NCI-H2029 treated with DMSO at 0.1 percent for 48 hours (cell line): Measurements from ENCODE around the gene FGF2.
"Not testable (repeated sequence)": the region's sequence is repeated elsewhere in the genome, so short reads cannot be mapped to it uniquely, and the experiment has no call there.

Source experiments
- DNase-seq: peaks from one replicate; lab custom pipeline; 2025; lab: John Stamatoyannopoulos, UW

Gene FGF2

GRCh38 chr4:122814426-122814825, 12.2 kb upstream of the FGF2 start:
- no peak for DNase-seq

DNA sequence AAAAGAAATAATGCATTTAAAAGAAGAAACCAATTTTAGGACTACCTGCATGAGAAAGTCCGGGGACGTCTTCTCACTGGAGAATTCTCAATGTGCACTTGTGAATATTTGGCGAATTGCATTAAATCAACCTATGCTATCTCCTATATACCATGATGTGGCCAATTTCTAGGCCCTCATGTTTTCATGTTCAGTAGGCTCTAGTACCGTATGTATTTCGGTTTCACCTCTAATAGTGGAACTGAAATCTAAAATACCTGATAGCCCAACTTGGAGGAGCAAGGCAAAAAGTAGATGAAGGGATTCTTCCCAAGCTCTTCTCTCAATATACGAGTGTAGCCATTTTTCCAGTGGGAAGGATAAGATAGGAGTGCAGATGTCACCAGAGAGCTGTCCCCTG, 11.4 kb upstream of the FGF2 start:
- no peak for DNase-seq

DNA sequence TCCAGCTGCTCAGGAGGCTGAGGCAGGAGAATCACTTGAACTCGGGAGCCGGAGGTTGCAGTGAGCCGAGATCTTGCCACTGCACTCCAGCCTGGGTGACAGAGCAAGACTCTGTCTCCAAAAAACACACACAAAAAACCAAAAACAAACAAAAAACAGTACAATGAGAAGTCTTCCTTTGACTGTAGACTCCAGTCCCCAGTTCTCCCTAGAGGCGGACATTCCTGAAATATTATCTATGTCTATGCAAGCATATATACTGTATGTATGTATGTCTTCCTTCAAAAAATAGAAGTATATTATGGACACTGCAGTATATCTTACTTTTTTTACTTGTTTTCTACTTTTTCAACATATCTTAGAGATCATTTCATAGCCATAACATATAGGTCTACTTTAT, 10.2 kb upstream of the FGF2 start:
- no peak for DNase-seq

DNA sequence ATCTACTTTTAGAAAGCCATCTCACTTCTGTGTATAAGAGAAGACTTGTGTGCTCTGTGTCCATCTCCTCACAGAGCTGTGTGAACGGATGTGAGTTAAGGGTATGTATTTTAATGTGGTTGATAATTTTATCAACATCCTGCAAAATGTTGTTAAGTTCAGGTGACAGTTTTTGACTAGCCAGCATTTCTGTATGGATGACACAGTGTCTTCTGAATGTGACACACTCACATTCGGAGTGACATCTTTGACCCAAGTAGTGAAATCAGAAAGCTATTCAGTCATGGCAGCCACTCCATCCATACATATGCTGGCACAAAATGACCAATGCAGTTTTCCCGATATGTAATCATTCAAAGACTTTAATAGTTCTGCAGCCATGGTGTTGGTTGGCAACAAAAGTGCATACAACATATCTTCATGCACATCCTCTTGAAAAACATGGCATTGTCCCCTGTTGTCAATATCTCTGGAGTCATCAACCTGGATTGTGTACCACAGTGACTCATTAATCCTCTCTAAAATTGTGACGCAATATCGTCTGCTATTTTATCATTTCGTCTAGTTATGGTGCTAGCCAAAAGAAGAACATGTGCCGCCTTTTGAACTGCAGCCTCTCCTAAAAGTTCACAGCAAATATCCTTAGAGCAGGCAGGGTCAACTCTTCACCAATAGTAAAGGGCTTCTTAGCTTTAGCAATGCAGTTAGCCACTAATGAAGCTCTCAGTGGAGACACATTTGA, 6.8 kb upstream of the FGF2 start:
- no peak for DNase-seq

- DNase-seq, result no peak
Observed at GRCh38 chr4:122821092-122821491, 5.5 kb upstream of the FGF2 start.

DNA sequence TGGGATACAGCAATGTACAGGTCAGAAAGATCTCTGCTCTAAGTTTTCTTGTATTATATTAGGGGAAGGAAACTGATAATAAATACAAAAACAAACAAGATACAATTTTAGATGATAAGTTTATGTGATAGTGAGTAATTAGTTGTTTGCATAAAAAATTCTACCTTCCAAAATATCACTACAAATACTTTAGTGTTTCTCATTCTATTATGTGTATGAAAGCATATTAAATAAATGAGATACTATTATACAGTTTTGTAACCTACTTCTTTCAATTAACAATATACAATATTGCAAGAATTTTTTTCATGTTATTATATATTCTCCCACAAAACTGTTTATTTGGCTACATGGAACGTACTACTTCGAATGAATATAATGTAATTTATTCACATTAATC, 4.2 kb upstream of the FGF2 start:
- DNase-seq, result no peak

DNA sequence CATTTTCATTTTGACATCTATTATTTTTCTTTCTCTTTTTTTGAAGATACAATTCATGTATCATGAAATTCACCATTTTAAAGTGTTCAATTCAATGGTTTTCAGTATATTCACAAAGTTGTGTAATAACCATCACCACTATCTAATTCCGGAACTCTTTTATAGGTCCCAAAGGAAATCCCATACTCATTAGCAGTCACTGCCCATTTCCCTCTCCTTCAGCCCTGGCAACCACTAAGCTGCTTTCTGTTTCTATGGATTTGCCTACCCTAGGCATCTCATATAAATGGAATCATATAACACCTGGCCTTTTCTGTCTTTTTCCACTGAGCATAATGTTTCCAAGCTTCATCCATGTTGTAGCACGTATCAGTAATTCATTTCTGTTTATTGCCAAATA, 3.2 kb upstream of the FGF2 start:
- no peak for DNase-seq

DNA sequence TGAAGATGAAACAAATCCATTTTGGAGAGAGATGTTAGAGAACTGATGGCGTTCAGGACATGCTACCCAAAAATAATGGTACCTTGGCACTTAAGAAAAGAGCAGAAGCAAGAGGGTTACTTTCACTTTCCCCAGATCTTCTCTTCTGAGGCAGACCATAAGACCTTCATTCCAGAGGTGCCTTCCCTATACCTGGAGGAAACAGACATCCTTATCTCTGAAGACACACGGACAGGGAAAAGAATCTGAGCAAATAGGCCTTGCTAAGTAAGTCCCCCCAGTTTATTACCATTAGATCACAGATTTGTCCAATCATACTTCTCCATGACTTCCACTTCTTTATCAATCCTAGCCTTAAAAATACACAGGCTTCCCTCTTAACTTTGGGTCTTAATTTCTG, 2.0 kb upstream of the FGF2 start:
- DNase-seq, result no peak

DNA sequence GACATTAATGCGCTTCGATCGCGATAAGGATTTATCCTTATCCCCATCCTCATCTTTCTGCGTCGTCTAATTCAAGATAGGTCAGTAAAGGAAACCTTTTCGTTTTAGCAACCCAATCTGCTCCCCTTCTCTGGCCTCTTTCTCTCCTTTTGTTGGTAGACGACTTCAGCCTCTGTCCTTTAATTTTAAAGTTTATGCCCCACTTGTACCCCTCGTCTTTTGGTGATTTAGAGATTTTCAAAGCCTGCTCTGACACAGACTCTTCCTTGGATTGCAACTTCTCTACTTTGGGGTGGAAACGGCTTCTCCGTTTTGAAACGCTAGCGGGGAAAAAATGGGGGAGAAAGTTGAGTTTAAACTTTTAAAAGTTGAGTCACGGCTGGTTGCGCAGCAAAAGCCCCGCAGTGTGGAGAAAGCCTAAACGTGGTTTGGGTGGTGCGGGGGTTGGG, 528 bp upstream of the FGF2 start:
- no peak for DNase-seq

- no peak for DNase-seq
Observed at GRCh38 chr4:122827258-122827878, 737 bp downstream of the FGF2 start.

DNA sequence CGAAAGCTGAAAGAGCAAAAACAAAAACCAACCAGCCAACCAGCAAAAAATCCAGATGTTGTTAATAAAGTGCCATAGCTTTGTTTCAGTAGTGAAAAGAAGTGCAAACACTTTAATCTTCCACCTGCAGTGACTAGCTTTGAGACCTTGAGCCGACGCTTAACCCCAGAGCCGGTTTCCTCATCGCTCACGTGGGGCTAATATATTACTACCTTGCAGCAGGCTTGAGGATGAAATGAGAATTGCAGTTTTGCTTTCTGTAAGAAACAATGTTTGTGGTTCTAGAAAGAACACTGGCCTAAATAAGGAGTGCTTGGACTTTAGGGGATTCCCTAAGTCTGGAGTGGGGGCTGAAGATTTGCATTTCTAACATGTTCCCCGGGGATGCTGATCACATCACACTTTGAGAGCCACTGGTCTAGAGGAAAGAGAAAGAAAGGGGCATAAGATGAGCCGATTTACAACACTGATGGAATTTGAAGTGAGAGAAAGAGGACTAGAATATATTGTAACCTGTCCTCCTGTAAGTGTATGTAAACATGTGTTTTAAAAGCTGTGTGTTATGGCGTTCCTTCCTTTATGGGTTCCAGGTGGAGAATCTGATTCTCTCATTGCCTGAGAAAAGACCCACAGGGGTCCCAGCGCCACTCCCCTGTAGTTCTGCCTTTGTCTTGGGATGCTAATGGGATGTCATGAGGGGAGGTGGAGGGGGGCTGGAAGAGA, 1.4 kb downstream of the FGF2 start:
- DNase-seq, result no peak

GRCh38 chr4:122830426-122831095, 3.9 kb downstream of the FGF2 start:
- no peak for DNase-seq

DNA sequence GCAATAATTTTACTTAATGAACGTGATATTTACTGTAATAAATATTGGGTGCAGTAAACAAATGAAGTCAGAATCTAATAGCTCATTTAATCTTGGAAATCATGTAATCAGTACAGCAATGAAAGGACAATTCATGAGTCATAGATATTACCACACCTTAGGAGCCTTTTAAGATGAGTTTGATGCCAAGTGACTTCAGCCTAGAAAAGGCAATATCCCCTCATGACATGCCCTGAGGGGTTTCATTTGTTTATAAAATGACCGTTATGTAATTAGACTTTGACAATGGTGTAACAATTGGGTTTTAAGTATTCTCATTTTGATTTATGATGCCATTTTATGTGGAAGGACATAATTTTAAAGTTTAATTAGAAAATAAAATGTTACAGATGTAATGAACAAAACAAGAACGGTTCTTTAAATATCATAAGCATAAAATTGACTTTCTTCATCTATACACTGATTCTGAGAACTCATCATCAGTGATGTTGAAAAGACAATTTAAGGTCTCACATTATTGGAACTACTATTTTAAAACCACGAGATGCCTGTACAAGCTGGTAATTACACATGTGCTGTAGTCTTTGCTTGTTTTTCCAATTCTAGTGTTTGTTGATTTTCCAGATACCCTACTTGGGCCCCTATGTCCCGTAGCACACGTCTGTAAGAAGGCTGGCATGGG, 5.0 kb downstream of the FGF2 start:
- no peak for DNase-seq

DNA sequence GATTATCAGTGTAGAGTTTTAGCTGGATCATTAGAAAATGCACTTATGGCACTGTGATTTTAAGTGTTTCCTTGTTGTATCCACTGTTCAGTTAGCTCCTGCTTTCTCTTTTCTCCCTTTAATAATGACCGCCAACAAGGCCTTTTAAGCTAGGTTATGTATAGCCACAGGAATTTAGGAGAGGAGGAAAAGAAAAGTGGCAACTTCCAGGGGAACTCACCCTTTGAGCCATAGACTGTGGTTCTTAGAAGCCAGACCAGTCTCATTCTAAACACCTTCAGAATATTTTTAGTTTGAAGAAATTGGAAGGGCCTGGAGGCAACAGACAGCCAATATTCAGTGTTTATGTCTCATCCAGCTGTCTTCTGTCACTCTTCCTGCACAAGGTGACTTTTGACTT, 6.1 kb downstream of the FGF2 start:
- DNase-seq, result no peak

- DNase-seq, result no peak
Observed at GRCh38 chr4:122833999-122834398, 7.4 kb downstream of the FGF2 start.

GRCh38 chr4:122836941-122837340, 10.3 kb downstream of the FGF2 start:
- DNase-seq, result no peak

DNA sequence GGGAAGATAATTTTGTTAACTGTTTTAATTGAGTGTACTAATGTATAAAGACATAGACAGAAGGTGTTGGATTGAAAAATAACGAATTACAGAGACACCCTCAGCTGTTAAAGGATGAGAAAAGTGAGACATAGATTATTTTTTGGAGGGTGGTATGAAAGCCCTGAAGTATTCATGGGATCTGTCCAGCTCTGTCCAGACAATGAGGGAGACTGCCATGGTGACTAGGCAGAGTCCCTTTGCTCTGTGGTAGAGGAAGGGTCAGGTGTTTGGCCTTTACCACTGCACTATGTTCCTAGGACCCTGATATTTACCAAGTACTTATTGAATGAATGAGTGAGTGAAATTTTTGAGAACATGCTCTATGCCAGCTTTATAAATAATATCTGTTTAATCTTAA, 11.4 kb downstream of the FGF2 start:
- no peak for DNase-seq

DNA sequence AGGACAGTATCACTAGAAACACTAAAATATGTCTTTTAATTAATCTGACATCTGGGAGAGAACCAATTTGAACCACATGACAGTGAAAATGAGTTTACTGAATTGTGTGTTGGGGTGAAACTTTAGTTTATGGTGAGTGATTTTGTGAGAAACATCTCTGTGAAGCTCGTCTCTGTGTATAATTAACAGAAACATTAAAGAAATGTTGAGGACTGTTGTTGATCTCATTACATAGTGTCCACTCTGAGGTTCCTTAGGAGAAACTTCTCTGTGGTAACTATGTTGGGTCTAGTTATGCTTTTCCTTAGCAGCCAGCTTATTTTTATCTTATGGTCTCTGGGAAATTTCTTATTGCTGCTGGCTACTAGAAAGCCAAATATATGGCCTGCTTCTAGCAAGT, 15.8 kb downstream of the FGF2 start:
- DNase-seq, result no peak

DNA sequence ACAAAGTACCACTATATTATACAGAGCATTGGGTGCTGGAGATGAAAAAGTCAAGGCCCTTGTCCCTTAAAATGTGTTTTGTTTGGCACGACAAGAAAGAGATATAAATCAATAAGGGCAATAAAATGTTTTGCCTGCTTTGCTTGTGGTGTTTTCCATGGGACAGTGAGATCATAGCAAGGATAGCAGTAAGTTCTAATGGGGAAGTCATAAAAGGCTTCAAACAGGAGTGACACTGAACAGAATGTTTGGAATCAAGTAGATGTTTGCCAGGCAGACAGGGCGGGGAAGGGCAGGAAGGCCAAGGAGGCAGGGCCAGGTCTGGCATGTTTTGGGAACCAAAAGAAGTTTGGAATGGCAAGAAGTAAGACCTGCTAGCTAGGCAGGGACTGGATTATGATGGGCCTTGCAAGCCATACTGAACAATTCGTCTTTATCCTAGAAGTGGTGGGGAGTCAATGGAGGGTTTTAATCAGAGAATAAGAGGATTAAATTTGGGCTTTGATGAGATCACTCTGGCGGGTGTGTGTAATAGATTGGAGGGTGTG, 16.4 kb downstream of the FGF2 start:
- DNase-seq, result no peak

- DNase-seq, result not testable (repeated sequence)
Observed at GRCh38 chr4:122844391-122844790, 17.8 kb downstream of the FGF2 start.

DNA sequence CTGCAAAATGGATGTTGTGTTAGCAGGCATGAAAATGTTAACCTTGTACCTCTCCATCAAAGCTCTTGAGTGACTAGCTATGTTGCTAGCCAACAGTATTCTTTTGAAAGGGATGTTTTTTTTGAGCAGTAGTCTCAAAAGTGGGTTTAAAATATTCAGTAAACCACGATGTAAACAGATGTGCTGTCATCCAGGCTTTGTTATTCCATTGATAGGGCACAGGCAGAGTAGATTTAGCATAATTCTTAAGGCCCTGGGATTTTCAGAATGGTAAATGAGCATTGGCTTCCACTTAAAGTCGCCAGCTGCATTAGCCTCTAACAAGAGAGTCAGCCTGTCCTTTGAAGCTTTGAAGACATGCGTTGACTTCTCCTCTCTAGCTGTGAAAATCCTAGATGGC, 18.4 kb downstream of the FGF2 start:
- DNase-seq, result no peak

- no peak for DNase-seq
Observed at GRCh38 chr4:122845760-122846159, 19.1 kb downstream of the FGF2 start.
